UCSD-AML1 (cell line): Measurements from ENCODE around the gene PDE11A.

Experiments
- DNase-seq: peaks from one replicate; lab custom pipeline; 2025; ENCODE audit not compliant: unreplicated experiment; lab: John Stamatoyannopoulos, UW

The PDE11A gene

GRCh38 chr2:177708106-177708505 is 364.5 kb downstream of the PDE11A start:
- no peak for DNase-seq

DNA sequence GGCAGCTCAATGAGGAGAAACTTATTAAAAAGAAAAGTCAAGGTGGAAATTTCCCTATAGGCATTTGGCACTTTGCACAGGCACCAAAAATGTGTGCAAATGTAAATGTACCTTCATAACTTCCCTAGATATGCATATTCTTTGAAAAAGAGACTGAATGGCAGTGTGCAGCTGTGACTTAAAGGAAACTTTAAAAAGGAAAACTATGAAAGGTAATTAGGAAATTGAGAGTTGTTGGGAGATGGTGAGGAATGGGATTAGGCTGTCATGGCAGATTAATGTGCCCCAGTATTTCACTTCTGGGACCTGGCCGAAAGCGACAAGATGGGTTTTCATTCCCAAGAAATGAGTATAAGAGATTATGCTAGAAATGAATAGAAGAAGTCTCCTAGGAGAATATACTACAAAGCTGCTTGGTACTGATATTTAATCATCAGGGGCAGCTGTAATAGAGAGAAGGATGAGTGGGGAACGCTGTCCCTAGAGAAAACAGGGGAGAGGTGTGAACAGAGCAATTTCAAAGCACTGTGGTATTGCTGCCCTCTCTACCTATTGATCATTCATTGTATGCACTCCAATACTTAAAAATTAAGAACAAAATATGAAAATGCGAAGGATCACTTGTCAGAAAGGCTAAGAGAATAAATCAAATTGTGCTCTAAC is 366.9 kb downstream of the PDE11A start:
- DNase-seq: no peak

DNA sequence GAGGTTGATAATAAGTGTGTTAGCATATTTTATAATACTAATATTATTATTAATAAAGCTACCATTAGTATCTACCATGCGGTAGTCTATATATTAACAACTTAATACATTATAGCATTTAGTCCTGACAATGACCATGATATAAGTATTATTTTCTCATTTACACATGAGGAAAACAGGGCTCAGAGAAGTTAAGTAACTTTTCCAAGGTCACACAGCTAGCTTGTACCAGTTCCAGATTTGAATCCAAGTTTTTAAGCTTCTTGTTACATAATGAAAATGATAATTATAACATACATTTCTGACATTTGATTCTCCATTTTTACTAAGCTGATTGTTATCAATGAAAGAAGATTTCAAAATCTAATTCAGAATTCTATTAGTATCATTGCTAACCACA is 369.4 kb downstream of the PDE11A start:
- DNase-seq: no peak

GRCh38 chr2:177698281-177698680 is 374.3 kb downstream of the PDE11A start:
- DNase-seq: no peak

- no peak for DNase-seq
Observed at GRCh38 chr2:177694348-177694747, 378.2 kb downstream of the PDE11A start.

GRCh38 chr2:177693658-177694339 is 378.8 kb downstream of the PDE11A start:
- DNase-seq: no peak

DNA sequence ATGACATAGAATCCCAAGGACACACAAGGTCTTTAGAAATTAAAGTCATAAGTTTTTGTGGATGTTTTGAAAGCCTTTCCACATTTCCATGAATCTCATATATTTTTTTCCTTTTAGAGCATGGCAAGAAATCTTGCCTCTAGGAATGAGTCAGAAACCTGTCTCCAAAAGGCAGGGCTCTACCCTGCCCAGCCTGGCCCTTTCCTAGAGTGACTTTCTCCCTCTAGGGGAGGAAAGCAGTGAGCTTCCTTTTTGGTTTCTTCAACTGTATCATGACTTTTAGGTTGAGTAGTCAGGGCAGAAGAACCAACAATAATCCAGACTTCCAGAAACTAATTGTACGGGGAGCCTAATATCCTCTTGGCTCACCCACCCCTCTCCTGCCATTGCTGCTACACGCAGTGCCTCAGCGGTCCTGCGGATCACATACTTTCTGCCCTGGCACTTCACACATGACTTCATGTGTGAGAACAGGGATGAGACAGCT is 379.8 kb downstream of the PDE11A start:
- no peak for DNase-seq

GRCh38 chr2:177692042-177692782 is 380.4 kb downstream of the PDE11A start:
- DNase-seq: no peak

DNA sequence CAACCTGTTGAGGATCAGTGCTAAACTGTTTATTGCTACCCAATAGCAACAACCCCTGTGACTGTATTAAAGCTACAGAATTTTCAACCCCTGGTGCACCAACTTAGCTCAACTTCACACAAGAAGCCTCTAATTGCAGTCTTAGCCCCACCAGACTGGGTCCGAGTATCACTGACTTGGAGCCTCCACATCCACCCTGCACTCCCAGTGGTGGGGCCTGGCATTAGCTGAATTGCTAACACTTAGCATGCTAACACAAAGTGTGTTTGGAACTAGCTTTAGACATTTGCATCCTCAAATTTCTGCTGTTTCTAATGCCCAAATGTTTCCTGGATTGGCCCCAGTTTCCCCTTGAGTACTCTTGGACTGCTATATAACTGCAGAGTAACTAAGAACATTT is 381.4 kb downstream of the PDE11A start:
- DNase-seq: no peak

- DNase-seq: no peak
Observed at GRCh38 chr2:177689623-177690022, 383.0 kb downstream of the PDE11A start.

- DNase-seq: no peak
Observed at GRCh38 chr2:177688844-177689243, 383.7 kb downstream of the PDE11A start.

DNA sequence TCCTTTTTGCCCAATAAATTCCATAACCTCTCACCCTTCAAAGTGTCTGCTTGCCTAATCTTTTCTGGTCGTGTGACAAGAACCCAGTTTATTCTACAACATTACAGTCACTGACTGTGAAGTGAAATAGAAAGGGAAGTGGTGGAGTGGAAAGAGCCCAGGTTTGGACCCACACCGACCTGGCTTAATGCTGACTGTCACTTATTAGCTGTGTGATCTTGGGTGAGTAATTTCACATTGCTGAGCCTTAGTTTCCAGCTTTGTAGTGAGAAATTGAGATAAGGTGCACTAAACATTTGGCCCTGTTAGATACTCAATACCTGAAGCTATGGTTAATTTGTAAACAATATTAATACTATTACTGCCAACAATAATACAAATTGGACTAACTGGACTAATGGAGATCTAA is 388.9 kb downstream of the PDE11A start:
- no peak for DNase-seq

- no peak for DNase-seq
Observed at GRCh38 chr2:177682836-177683660, 389.5 kb downstream of the PDE11A start.

GRCh38 chr2:177682006-177682405 is 390.6 kb downstream of the PDE11A start:
- no peak for DNase-seq

DNA sequence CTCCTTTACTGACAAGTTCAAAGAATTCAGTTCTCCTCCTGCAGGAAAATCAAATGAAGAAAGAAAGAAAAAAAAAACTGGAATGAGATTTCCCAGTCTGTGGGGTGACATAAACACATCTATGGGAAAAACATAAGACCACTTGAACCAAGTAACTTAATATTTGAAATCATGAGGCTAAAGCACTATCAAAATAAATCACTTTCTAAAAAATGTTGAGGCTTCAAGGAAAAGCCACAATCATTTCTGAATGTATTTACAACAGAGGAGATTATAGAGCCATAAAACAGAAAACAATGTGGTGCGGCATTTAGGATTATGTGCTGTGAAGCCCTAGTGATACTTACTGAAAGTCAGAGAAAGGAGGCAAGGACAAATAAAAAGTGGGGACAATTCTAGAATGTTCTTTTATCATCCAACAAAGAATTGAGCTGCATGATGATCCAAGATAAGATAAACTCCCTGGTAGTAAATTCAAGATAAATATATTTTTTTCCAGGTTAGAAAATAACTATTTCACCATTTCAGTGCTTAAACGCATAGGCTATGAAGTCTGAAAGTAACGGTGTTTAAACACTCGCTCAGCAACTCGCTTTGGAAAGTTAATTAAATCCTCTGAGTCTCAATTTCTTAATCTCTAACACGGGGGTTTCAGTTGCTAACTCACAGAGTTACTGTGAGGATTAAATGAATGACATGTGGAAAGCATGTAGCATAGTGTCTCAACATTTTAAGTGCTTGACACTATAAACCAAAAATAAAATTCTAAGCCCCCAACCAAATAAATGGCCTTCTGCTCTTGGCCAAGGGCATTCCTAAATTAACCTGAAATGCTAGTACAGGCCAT is 391.5 kb downstream of the PDE11A start:
- DNase-seq: no peak

- no peak for DNase-seq
Observed at GRCh38 chr2:177679611-177680605, 392.7 kb downstream of the PDE11A start.

DNA sequence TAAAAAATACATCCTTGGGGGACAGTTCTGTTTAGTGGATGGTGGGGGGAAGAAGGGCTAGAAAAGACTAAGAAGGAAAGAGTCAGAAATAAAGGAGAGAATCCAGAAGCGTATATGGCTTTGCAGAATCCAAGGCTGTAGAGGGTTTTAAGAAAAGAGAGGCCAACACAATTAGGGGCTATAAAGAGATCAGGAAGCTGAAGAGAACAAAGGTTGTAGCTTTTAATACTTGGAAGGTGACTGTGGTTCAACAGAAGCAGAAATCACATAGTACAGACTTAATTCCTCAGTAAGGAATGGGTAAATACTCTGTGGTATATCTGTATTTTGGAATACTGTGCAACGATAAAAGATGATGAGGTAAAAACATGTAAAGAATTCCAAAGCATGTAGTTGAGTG is 393.6 kb downstream of the PDE11A start:
- DNase-seq: no peak

DNA sequence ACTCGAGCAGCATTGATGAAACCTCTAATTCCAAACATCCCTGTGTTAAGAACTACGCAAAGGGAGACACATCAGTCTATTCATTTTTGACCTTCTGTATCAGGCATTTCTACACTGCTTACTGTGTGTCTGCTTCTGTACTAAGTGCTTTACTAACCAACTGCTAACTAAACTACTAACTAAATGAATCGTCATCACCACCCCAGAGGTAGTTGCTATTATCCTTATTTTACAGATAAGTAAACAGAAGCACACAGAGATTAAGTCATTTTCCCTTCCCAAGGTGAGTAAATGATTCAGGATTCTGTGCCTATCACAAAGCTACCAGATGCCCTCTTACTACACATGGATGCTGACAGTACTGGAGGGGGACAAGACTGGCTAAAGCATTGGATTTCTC is 395.9 kb downstream of the PDE11A start:
- no peak for DNase-seq

GRCh38 chr2:177675825-177676224 is 396.8 kb downstream of the PDE11A start:
- no peak for DNase-seq
